Prostate gland (tissue), 2 donors: ENCODE results near the gene LGR4. TPM values are rescaled to one million over a fixed set of nuclear protein-coding genes. Genes with fewer than 3 reads are reported as not detected.
"Not testable (repeated sequence)": the region's sequence is repeated elsewhere in the genome, so short reads cannot be mapped to it uniquely, and the experiment has no call there.

Experiments
- DNase-seq: peaks from one replicate; pipeline ENCODE4 v3.0.0-alpha.2; 2019; ENCODE audit warnings: low spot score
- H3K27ac ChIP-seq, 2 donors: fragments of 200-600 bp; sonication (generic); 2 replicates each; pipeline ENCODE4 v1.5.1; 2017 to 2019
- H3K27me3 ChIP-seq: fragments of 200-600 bp; sonication (generic); replicated peaks from 2 replicates; pipeline ENCODE4 v1.5.1; 2019; ENCODE audit not compliant: insufficient read depth
- H3K36me3 ChIP-seq, 2 donors: fragments of 200-600 bp; sonication (generic); 1 replicate in 1 of 2; 2 replicates in 1 of 2; pipeline versions ENCODE4 v1.5.1 to v1.8.1; 2017 to 2019
- H3K4me1 ChIP-seq: fragments of 200-600 bp; sonication (generic); replicated peaks from 2 replicates; pipeline ENCODE4 v1.5.1; 2019
- H3K4me3 ChIP-seq, 2 donors: fragments of 200-600 bp; sonication (generic); 2 replicates each; pipeline ENCODE4 v1.5.1; 2017 to 2019
- H3K9me3 ChIP-seq: fragments of 200-600 bp; sonication (generic); 2 replicates; pipeline ENCODE4 v1.5.1; 2017
- POLR2A ChIP-seq: fragments of 450-650 bp; IDR thresholded peaks from one replicate; pipeline ENCODE4 v1.6.1; 2016; ENCODE audit warnings: antibody characterized with exemption, mild to moderate bottlenecking
- POLR2AphosphoS5 ChIP-seq: sonication (generic); formaldehyde crosslinking; IDR thresholded peaks from one replicate; pipeline ENCODE4 v1.6.1; 2017; ENCODE audit warnings: antibody characterized with exemption
- WGBS: methylation state at CpG from one replicate; pipeline ENCODE4 v1.1.5; 2018; 5-methylcytosine and 5-hydroxymethylcytosine counted together
- intact Hi-C: fragments of 100-400 bp; cut with DNase I; formaldehyde crosslinking; loops from one replicate; pipeline ENCODE4 v1.14.2; 2022
- total RNA-seq, 2 donors: library from RNA; depleted of rRNA; stranded (reverse); fragments of >200 nt; gene quantifications; one replicate each; pipeline ENCODE4 v1.1.0, GENCODE V29; 2016
- TF ChIP-seq, protein P1 (sequence below), 4 experiments: fragments of 200-600 bp in 2 of 4; fragments of 450-650 bp in 2 of 4; sonication (generic) in 2 of 4; IDR thresholded peaks; 1 replicate in 3 of 4; 2 replicates in 1 of 4; pipeline ENCODE4 v1.5.1; 2016 to 2019; ENCODE audit warnings: antibody characterized with exemption in 4 of 4, mild to moderate bottlenecking in 2 of 4, moderate library complexity in 2 of 4

The LGR4 gene
- total RNA-seq, 2 donors from 2014 or later = 49.2 to 97.2 TPM

DNA sequence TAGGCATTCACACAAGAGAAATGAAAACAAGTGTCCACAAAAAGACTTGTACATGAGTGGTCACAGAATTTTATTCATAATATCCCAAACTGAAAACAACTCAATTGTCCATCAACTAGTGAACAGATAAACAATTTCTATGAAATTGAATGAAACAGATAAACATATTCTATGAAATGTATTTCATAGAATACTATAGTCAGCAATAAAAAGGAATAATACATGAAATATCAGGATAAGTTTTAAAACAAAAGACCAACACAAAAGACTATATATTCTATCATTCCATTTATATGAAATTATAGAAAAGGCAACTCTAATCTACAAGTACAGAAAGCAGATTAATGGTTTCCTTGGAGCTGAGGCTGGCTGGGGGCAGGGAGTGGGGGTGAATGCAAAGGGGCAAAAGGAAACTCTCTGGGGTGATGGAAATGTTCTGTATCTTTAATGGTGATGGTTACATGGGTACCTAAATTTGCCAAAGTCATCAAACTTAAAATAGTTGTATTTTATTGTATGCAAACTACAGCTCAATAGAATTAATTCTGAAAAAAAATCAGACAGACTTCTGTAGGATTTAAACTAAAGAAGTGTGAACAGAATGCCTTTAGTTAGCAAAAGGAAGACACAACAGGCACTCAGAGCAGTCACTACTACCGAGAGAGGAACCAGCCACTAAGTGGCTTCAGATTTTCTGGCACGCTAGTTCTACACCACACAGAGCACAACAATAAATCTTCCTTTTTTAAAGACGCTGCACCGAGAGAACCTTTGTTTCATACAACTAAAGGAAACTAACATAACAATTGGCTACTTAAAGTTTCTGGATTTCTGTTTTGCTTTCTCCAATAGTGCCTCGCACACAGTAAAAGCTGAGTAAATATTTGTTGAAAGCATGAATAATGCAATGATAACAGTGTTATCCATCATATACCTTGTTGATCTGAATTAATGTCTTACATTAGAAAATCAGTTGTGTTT, 124.9 kb downstream of the LGR4 start:
- H3K4me1 ChIP-seq = no peaks in the 10 kb centered on the region
- WGBS = 11% methylated on average over 5 of the region's 5 CpGs
- TF ChIP-seq POLR2A = no peak
- TF ChIP-seq, protein P1, sequence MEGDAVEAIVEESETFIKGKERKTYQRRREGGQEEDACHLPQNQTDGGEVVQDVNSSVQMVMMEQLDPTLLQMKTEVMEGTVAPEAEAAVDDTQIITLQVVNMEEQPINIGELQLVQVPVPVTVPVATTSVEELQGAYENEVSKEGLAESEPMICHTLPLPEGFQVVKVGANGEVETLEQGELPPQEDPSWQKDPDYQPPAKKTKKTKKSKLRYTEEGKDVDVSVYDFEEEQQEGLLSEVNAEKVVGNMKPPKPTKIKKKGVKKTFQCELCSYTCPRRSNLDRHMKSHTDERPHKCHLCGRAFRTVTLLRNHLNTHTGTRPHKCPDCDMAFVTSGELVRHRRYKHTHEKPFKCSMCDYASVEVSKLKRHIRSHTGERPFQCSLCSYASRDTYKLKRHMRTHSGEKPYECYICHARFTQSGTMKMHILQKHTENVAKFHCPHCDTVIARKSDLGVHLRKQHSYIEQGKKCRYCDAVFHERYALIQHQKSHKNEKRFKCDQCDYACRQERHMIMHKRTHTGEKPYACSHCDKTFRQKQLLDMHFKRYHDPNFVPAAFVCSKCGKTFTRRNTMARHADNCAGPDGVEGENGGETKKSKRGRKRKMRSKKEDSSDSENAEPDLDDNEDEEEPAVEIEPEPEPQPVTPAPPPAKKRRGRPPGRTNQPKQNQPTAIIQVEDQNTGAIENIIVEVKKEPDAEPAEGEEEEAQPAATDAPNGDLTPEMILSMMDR (IDR thresholded peaks at IDR 0.05) = no peak
- no peak for TF ChIP-seq POLR2AphosphoS5
- intact Hi-C loops = no loop called here
- no peak overlapping the region for H3K4me3 ChIP-seq
- H3K27me3 ChIP-seq = no peaks in the 10 kb centered on the region
- no peaks in the 10 kb centered on the region for H3K9me3 ChIP-seq
- no peak for DNase-seq
- no peaks in the 10 kb centered on the region for H3K36me3 ChIP-seq
- no peak overlapping the region for H3K27ac ChIP-seq

DNA sequence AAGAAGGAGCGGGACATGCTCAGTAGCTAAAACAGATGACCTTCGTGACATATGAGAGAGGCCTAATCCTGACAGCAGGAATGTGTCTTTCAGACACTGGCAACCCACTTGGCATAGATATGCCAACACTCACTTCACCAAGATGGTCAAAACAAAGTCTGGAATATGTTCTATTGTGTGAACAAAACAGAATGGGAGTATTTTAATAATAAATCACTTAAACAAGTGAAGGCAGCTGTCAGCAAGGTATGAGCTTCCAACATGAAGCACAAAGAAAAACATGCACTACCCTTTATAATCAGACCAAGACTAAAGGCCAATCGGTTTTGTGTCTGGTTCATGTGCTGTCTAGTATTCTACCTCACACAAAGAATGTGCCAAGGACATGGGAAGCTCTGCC, 132.6 kb downstream of the LGR4 start:
- no peaks in the 10 kb centered on the region for H3K4me1 ChIP-seq
- no peak overlapping the region for H3K27ac ChIP-seq
- H3K9me3 ChIP-seq = no peaks in the 10 kb centered on the region
- TF ChIP-seq POLR2AphosphoS5 (no peak), POLR2A (no peak)
- TF ChIP-seq, protein P1 (IDR thresholded peaks at IDR 0.05) = no peak
- H3K4me3 ChIP-seq = no peak overlapping the region
- WGBS = 85% methylated on average over 3 of the region's 3 CpGs
- no peaks in the 10 kb centered on the region for H3K27me3 ChIP-seq
- H3K36me3 ChIP-seq = no peaks in the 10 kb centered on the region
- no peak for DNase-seq
- intact Hi-C loops = loop anchor here (10.0 kb wide), 1 partner anchor 785 kb away; no protein-coding TSS in a partner anchor

DNA sequence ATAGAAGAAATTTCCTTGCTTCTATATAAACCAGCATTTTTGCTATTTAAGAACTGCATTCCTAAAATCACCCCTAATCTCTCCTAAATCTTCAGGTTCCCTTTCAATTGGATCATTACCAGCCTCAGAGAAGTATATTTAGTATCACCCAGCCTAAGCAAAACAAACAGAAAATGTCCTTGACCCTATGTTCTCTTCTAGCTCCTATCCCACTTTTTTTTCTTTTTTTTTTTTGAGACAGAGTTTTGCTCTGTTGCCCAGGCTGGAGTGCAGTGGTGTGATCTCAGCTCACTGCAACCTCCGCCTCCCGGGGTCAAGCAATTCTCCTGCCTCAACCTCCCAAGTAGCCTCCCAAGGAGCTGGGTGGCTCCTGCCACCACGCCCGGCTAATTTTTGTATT, 137.8 kb downstream of the LGR4 start:
- not testable (repeated sequence) for H3K27ac ChIP-seq, H3K27me3 ChIP-seq
- whole genome bisulfite sequencing = 95% methylated on average over 4 of the region's 4 CpGs

DNA sequence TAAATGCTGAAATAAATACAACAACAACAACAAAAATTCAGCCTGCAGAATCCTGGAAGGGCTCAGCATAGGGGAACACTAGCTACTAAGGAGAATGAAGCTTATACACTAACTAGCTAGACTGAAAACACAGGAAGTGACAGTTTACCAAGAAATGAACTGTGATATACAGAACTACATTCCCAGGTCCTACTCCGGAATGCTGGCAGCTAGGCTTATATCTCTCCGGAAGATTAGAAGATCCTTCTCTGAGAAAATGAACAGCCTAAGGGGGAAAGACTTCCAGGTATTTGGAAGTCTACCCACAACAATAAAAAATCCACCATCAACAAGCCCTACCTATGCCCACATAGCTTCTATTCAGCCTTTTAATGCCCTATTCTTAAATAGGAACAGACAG, 140.6 kb downstream of the LGR4 start:
- no peak overlapping the region for H3K4me3 ChIP-seq
- TF ChIP-seq, protein P1 (IDR thresholded peaks at IDR 0.05) = no peak
- TF ChIP-seq POLR2A (no peak), POLR2AphosphoS5 (no peak)
- no peaks in the 10 kb centered on the region for H3K27me3 ChIP-seq
- H3K27ac ChIP-seq = no peak overlapping the region
- no peaks in the 10 kb centered on the region for H3K36me3 ChIP-seq
- H3K9me3 ChIP-seq = no peaks in the 10 kb centered on the region
- intact Hi-C loops = loop anchor here (10.0 kb wide), 1 partner anchor 777 kb away; no protein-coding TSS in a partner anchor
- DNase-seq = no peak
- no peaks in the 10 kb centered on the region for H3K4me1 ChIP-seq
- 30% methylated on average over 2 of the region's 2 CpGs for WGBS

More for the DNA sequence above, 137.8 kb downstream of the LGR4 start:
- intact Hi-C loops = loop anchor here (10.0 kb wide), 1 partner anchor 780 kb away; no protein-coding TSS in a partner anchor
- DNase-seq, H3K4me1 ChIP-seq, H3K9me3 ChIP-seq, H3K4me3 ChIP-seq, H3K36me3 ChIP-seq: not testable (repeated sequence)

DNA sequence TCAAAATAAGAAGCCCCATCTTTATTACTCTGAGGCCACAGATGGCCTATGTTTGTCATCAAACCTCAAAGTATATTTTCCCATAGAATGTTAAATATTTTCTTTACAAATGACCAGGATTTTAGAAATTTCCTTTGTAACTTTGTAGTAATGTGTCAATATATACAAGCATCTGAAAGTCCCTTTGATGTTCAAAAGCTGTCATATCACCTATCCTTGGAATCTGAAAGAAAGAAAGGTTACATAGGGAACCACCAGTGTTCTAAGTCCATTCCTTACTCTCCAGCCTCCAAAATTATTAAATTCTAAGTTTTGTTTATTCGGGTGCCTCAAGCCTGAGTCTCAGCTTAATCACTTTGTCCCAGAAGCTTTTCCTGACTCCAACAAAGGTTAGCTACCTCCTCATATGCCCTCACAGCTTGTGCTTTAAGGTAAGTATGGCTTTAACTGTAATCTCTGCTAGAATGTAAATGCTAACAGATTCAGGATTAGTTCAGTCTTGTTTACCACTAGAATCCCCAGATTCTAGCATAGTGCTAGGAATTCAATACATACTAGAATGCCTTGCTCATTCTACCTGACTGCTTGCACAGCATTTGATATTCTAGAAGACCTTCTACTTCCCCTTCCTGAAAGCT, 141.8 kb downstream of the LGR4 start:
- Histone ChIP-seq H3K27ac (no peak overlapping the region), H3K36me3 (no peaks in the 10 kb centered on the region), H3K27me3 (no peaks in the 10 kb centered on the region), H3K4me1 (no peaks in the 10 kb centered on the region), H3K4me3 (no peak overlapping the region), H3K9me3 (no peaks in the 10 kb centered on the region)
- WGBS = 97% methylated on average over 1 of the region's 1 CpG
- TF ChIP-seq POLR2A (no peak), POLR2AphosphoS5 (no peak)
- TF ChIP-seq, protein P1 (IDR thresholded peaks at IDR 0.05) = no peak
- intact Hi-C loops = loop anchor here (10.0 kb wide), 1 partner anchor 776 kb away; no protein-coding TSS in a partner anchor
- no peak for DNase-seq
